Esophagus muscularis mucosa (tissue), 4 donors: ENCODE data around the gene USP12.
"Not testable (repeated sequence)": the region's sequence is repeated elsewhere in the genome, so short reads cannot be mapped to it uniquely, and the experiment has no call there.

ENCODE experiments used
- EP300 ChIP-seq: sonication (generic); formaldehyde crosslinking; IDR thresholded peaks from one replicate; pipeline ENCODE4 v1.6.1; 2017; ENCODE audit warnings: antibody characterized with exemption
- POLR2A ChIP-seq: fragments of 450-650 bp; IDR thresholded peaks from one replicate; pipeline ENCODE4 v1.6.1; 2017; ENCODE audit warnings: antibody characterized with exemption, moderate library complexity, mild to moderate bottlenecking, low read depth
- POLR2AphosphoS5 ChIP-seq, 2 donors: sonication (generic); formaldehyde crosslinking; IDR thresholded peaks; one replicate each; pipeline ENCODE4 v1.6.1; 2017; ENCODE audit warnings: antibody characterized with exemption in 2 of 2
- TF ChIP-seq, protein P1 (sequence below), 3 experiments: fragments of 200-600 bp in 2 of 3; fragments of 450-650 bp in 1 of 3; sonication (generic) in 2 of 3; IDR thresholded peaks; one replicate each; pipeline ENCODE4 v1.5.1; 2017 to 2019; ENCODE audit warnings: antibody characterized with exemption in 3 of 3, mild to moderate bottlenecking in 2 of 3, moderate library complexity in 1 of 3

DNA sequence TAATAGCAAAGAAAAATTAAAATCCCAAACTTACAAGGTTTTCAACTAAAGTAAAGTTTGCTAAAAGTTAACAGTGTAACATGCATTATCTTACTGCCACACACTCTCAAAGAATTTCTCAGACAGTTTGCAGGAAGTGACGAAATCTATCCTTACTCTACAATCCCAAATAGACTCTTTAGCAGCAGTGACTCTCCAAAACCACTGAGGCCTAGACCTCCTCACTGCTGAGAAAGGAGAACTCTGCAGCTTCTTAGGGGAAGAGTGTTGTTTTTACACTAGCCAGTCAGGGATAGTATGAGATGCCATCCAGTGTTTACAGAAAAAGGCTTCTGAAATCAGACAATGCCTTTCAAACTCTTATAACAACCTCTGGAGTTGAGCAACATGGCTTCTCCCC lies 47.2 kb upstream of the USP12 start:
- TF ChIP-seq, protein P1, sequence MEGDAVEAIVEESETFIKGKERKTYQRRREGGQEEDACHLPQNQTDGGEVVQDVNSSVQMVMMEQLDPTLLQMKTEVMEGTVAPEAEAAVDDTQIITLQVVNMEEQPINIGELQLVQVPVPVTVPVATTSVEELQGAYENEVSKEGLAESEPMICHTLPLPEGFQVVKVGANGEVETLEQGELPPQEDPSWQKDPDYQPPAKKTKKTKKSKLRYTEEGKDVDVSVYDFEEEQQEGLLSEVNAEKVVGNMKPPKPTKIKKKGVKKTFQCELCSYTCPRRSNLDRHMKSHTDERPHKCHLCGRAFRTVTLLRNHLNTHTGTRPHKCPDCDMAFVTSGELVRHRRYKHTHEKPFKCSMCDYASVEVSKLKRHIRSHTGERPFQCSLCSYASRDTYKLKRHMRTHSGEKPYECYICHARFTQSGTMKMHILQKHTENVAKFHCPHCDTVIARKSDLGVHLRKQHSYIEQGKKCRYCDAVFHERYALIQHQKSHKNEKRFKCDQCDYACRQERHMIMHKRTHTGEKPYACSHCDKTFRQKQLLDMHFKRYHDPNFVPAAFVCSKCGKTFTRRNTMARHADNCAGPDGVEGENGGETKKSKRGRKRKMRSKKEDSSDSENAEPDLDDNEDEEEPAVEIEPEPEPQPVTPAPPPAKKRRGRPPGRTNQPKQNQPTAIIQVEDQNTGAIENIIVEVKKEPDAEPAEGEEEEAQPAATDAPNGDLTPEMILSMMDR (IDR thresholded peaks at IDR 0.05), result not testable (repeated sequence)
- TF ChIP-seq POLR2A; EP300; POLR2AphosphoS5 (IDR thresholded peaks at IDR 0.05): not testable (repeated sequence)
